Measurements from ENCODE around the gene TRAPPC14.

- TF ChIP-seq CTCF (IDR thresholded peaks at IDR 0.05): no peak
- TF ChIP-seq POLR2A (IDR thresholded peaks at IDR 0.05): no peak
Measured at GRCh38 chr7:100142461-100142860, 16.1 kb downstream of the TRAPPC14 start.
